Muscle of back (tissue), 13 donors: ENCODE data around the gene TEFM. TPM values are rescaled to one million over a fixed set of nuclear protein-coding genes. Genes with fewer than 3 reads are reported as not detected.
"Not testable (repeated sequence)": the region's sequence is repeated elsewhere in the genome, so short reads cannot be mapped to it uniquely, and the experiment has no call there.

Source experiments
- DNase-seq, 3 donors: peaks; one replicate each; pipeline versions ENCODE4 v3.0.0 to v3.0.0-alpha.2; 2013
- long read RNA-seq, 9 donors: transcript quantifications; one replicate each; lab custom pipeline, GENCODE V29; 2026
- polyA plus RNA-seq, 10 donors: library from polyadenylated mRNA; unstranded; fragments of 120-200 nt; gene quantifications; one replicate each; pipeline ENCODE4 v1.2.1, GENCODE V29; 2013; ENCODE audit not compliant: insufficient read length in 10 of 10

TEFM gene
- 10 to 100 TPM; 10.6 to 15.0 (median 13.1) TPM for polyA plus RNA-seq
- long read RNA-seq, donor 1, partial matches to known transcripts: 0 of 1 reads
- long read RNA-seq, donor 1, other reads (novel, unspliced or antisense): 0 of 1 reads
- long read RNA-seq, donor 2, partial matches to known transcripts: 123 of 125 reads
- long read RNA-seq, donor 2, other reads (novel, unspliced or antisense): 0 of 125 reads
- long read RNA-seq, donor 3: 0 reads
- long read RNA-seq, donor 4, partial matches to known transcripts: 0 of 3 reads
- long read RNA-seq, donor 4, other reads (novel, unspliced or antisense): 0 of 3 reads
- long read RNA-seq, donor 5, partial matches to known transcripts: 0 of 5 reads
- long read RNA-seq, donor 5, other reads (novel, unspliced or antisense): 0 of 5 reads
- long read RNA-seq, donor 6, transcript TEFM-202 (2 exons, 559 nt): major isoform, 5 of 6 reads
- long read RNA-seq, donor 6, partial matches to known transcripts: 0 of 6 reads
- long read RNA-seq, donor 6, other reads (novel, unspliced or antisense): 0 of 6 reads
- long read RNA-seq, donor 7, partial matches to known transcripts: 0 of 2 reads
- long read RNA-seq, donor 7, other reads (novel, unspliced or antisense): 0 of 2 reads
- long read RNA-seq, donor 8, partial matches to known transcripts: 0 of 2 reads
- long read RNA-seq, donor 8, other reads (novel, unspliced or antisense): 0 of 2 reads
- long read RNA-seq, donor 9: 0 reads

GRCh38 chr17:30906101-30906911 lies at the start of gene TEFM:
TEFM (minus strand) TSS chr17:30906238; CDS start chr17:30906198, 40 bp downstream.
- DNase-seq: peak; percentile 89 to 97 (median 93)

- no peak for DNase-seq
Measured at GRCh38 chr17:30954046-30954830, 48.2 kb upstream of the TEFM start.

- DNase-seq: no peak
Measured at GRCh38 chr17:30952638-30953393, 46.8 kb upstream of the TEFM start.

- DNase-seq: peak; percentile 66 to 84 (median 70)
Measured at GRCh38 chr17:30950669-30951399, 44.8 kb upstream of the TEFM start.

GRCh38 chr17:30950189-30950588 lies 44.2 kb upstream of the TEFM start:
- DNase-seq: no peak

GRCh38 chr17:30947796-30948195 lies 41.8 kb upstream of the TEFM start:
- no peak for DNase-seq

GRCh38 chr17:30942308-30943079 lies 36.5 kb upstream of the TEFM start:
- peak in 1 of 3 donors; percentile 49 for DNase-seq

GRCh38 chr17:30939051-30939689 lies 33.1 kb upstream of the TEFM start:
- no peak for DNase-seq

GRCh38 chr17:30933966-30934365 lies 27.9 kb upstream of the TEFM start:
- DNase-seq: no peak

- DNase-seq: not testable (repeated sequence)
Measured at GRCh38 chr17:30931582-30931981, 25.5 kb upstream of the TEFM start.

- no peak for DNase-seq
Measured at GRCh38 chr17:30930495-30930894, 24.5 kb upstream of the TEFM start.

- not testable (repeated sequence) for DNase-seq
Measured at GRCh38 chr17:30929861-30930260, 23.8 kb upstream of the TEFM start.

GRCh38 chr17:30929081-30929633 lies 23.1 kb upstream of the TEFM start:
- no peak for DNase-seq

- no peak for DNase-seq
Measured at GRCh38 chr17:30928584-30928983, 22.5 kb upstream of the TEFM start.

GRCh38 chr17:30927756-30928155 lies 21.7 kb upstream of the TEFM start:
- no peak for DNase-seq

GRCh38 chr17:30926516-30926915 lies 20.5 kb upstream of the TEFM start:
- DNase-seq: no peak

- no peak for DNase-seq
Measured at GRCh38 chr17:30924341-30924740, 18.3 kb upstream of the TEFM start.
